Uterus (tissue), 2 donors: ENCODE data around the gene ITPR1.

Experiments
- CTCF ChIP-seq, 4 experiments: fragments of 200-600 bp in 2 of 4; fragments of 450-650 bp in 2 of 4; sonication (generic) in 2 of 4; IDR thresholded peaks; one replicate each; pipeline ENCODE4 v1.5.1; 2016 to 2019; ENCODE audit warnings: antibody characterized with exemption in 4 of 4, mild to moderate bottlenecking in 2 of 4, moderate library complexity in 1 of 4
- POLR2A ChIP-seq, 2 donors: fragments of 450-650 bp; IDR thresholded peaks; one replicate each; pipeline ENCODE4 v1.6.1; 2016; ENCODE audit warnings: antibody characterized with exemption in 2 of 2, mild to moderate bottlenecking in 1 of 2, moderate library complexity in 1 of 2

- TF ChIP-seq CTCF (IDR thresholded peaks at IDR 0.05) (no peak), POLR2A (IDR thresholded peaks at IDR 0.05) (no peak)
Observed at GRCh38 chr3:4864503-4864902, 371.4 kb downstream of the ITPR1 start.
